Stimulated activated naive B cell treated with anti-CD40 and anti-IgM and Interleukin-4, amounts not matched to agents 10 μg/mL and 1 μg/mL and 100 μg/mL, for 72 hours (primary cell): ENCODE results near the gene GNA15.
A peak's percentile ranks its signal among the peaks of the same experiment; 100 is the strongest.
"Not testable (repeated sequence)": the region's sequence is repeated elsewhere in the genome, so short reads cannot be mapped to it uniquely, and the experiment has no call there.

Experiments used
- ATAC-seq, 2 donors: fragments of 150-1000 bp; cut with Tn5 transposase; replicated peaks; 2 replicates each; pipeline ENCODE4 v1.10.0; 2021; ENCODE audit warnings: moderate library complexity in 1 of 2
- DNase-seq: peaks from one replicate; pipeline ENCODE4 v3.0.0; 2021
- H3K27ac Mint-ChIP-seq: one replicate; pipeline ENCODE4 v1.8.0; 2022; ENCODE audit warnings: mild to moderate bottlenecking, mixed read lengths
- H3K27me3 Mint-ChIP-seq, 2 donors: one replicate each; pipeline ENCODE4 v1.8.0; 2022; ENCODE audit warnings: mixed read lengths in 2 of 2
- H3K36me3 Mint-ChIP-seq, 2 donors: one replicate each; pipeline ENCODE4 v1.8.0; 2022; ENCODE audit warnings: mixed read lengths in 2 of 2, mild to moderate bottlenecking in 1 of 2
- H3K4me1 Mint-ChIP-seq, 2 donors: one replicate each; pipeline ENCODE4 v1.8.0; 2022; ENCODE audit warnings: mixed read lengths in 2 of 2, mild to moderate bottlenecking in 1 of 2
- H3K4me3 Mint-ChIP-seq, 2 donors: one replicate each; pipeline ENCODE4 v1.8.0; 2022; ENCODE audit warnings: mild to moderate bottlenecking in 2 of 2, mixed read lengths in 2 of 2, moderate library complexity in 1 of 2
- H3K9me3 Mint-ChIP-seq, 2 donors: one replicate each; pipeline ENCODE4 v1.8.0; 2022; ENCODE audit warnings: mixed read lengths in 2 of 2, mild to moderate bottlenecking in 1 of 2

GNA15 gene

DNA sequence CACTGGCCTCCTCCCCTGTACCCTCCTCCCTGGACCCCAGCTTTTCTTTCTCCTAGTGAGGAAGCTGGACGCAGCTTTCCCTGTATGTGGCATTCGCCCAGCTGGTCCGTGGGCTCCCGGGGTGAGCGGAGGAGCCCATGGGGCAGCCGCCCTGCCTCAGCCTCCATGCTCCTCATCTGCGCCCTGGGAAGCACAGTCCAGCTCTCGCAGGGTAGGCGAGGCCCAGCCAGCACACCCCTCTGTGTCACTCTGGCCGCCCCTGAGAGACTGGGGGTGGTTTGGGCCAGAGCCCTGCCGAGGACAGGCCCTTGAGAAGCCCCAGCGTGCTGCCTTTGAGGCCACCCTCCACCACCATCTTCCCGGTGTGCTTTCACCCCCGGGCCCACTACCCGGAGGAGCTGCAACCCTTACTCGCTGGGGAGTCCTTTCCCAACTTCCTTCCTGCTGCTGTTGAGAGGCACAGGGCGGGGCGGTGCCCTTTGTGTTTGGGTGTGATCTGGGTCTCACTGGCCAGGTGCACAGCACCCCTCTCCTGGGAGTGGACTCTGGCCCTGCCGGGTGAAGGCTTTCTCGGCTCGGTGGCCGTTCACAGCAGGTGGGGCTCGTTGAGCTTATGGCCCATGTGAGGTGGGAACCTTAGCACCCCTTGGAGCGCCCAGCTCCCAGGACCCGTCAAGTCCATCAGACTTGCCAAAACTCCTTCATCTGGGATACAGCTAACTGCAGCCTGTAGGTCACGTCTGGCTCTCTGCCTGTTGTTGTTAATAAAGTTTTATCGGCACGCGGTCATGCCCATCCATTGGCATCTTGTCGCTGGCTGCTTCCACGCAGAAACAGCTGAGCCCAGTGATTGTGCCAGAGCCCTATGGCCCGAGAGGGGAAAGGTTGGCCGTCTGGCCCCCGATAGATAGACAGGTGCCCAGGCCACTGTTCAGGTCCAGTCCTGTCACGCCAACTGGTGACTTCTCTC is 53.1 kb downstream of the GNA15 start:
- Mint-ChIP-seq H3K4me3 (peak overlapping the region; percentile 96 to 99), H3K27me3 (no peaks in the 10 kb centered on the region), H3K4me1 (peaks cover 40 to 66% of the 10 kb centered on the region in 2 donors), H3K36me3 (peaks cover 32 to 44% of the 10 kb centered on the region in 2 donors), H3K27ac (peak overlapping the region; percentile 85), H3K9me3 (no peaks in the 10 kb centered on the region)
- ATAC-seq = no peak
- DNase-seq = no peak

DNA sequence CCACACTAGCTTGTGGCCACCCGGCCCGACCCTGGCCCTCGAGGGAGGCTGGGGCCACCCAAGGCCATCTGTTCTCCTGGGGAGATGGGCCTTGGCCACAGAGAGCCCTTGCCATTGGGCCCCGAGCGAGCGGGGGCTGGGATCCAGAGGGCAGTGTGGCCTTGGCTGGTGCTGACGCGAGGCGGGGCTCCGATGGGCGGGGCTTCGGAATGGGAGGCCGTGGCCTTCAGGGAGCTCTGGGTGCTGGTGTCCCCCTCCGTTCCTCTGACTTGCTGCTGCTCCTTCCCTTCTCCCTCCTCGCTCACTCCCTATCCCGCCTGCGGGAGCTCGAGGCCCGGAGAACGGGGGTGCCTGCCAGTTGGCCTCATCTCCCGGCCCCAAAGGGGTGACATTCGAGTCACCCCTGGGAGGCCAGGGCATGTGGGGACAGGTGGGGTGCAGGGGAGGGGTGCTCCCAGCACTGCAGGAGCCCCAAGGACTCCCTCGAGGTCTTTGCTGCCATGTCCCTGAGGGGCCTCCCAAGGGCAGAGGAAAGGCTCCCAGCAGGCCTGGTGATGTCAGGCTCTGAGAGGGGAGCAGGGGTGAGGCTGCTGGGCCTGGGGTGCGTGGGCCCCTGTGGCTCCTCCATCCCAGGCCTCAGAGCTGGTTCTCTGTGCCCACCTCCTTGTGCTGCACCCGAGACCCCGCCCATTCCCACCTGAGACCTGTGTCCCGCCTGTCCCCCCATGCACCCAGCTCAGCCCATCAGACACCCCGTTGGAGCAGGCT is 54.1 kb downstream of the GNA15 start:
- Mint-ChIP-seq H3K27ac (no peak overlapping the region), H3K4me1 (peaks cover 31 to 57% of the 10 kb centered on the region in 2 donors), H3K9me3 (no peaks in the 10 kb centered on the region), H3K27me3 (no peaks in the 10 kb centered on the region), H3K36me3 (peaks cover 31 to 49% of the 10 kb centered on the region in 2 donors), H3K4me3 (no peak overlapping the region)
- ATAC-seq (no peak), DNase-seq (no peak)

DNA sequence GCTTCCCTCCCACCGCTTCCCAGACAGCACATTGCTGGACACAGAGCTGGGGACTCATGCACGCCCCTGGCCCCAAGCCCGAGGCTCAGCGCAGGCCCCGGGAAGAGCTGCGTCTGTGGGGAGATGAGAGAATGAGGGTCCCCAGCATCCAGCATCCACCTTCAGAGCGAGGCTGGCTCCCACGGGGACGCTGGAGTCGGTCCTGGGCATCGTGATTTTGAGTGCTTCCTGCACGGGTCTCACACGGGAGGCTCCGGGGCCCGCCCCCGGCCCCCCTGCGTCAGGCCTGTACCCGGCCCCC is 54.6 kb downstream of the GNA15 start:
- Mint-ChIP-seq H3K4me3 (no peak overlapping the region), H3K4me1 (peaks cover 31 to 52% of the 10 kb centered on the region in 2 donors), H3K36me3 (peaks cover 31 to 49% of the 10 kb centered on the region in 2 donors), H3K9me3 (no peaks in the 10 kb centered on the region), H3K27ac (no peak overlapping the region), H3K27me3 (no peaks in the 10 kb centered on the region)
- DNase-seq (no peak), ATAC-seq (no peak)

DNA sequence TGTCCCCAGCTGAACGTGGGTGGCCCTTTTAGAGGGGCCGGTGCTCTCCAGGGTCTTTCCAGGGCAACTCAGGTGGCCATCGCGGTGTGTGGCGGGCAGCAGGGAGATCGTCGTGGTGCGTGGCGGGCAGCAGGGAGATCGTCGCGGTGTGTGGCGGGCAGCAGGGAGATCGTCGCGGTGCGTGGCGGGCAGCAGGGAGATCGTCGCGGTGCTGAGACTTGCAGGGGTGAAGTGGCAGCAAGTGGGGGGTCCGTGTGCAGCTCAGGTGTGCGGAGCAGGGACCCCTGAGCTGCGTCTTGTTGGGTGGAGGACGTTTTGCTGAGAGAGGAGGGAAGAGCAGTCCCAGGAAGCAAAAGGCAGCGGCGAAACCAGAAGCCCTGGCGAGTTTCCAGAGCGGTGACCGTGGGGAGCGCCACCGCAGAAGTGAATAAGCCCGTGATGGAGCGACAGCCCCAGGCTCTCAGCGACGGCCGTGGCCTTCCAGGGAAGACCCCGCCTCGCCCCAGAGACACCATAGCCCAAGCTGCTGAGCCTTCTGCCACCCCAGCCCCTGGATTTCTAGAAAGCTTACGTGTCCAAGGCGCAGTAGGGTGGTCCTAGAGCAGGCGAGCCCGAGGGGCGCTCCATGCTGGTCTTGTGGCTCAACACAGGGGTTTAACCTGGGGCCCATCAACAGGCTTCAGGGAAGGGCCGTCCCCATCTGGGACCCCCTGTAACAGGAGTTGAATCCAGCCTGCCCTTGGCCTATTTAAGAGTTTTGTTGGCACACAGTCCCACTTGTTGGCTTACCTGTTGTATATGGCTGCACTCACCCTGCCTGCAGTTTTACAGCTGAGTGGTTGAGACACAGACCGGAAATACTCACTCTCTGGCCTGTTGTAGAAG is 55.3 kb downstream of the GNA15 start:
- DNase-seq = no peak
- H3K4me1 Mint-ChIP-seq = peaks cover 31 to 52% of the 10 kb centered on the region in 2 donors
- no peak overlapping the region for H3K4me3 Mint-ChIP-seq
- ATAC-seq = no peak
- peaks cover 31 to 49% of the 10 kb centered on the region in 2 donors for H3K36me3 Mint-ChIP-seq
- no peaks in the 10 kb centered on the region for H3K27me3 Mint-ChIP-seq
- H3K9me3 Mint-ChIP-seq = no peaks in the 10 kb centered on the region
- no peak overlapping the region for H3K27ac Mint-ChIP-seq

DNA sequence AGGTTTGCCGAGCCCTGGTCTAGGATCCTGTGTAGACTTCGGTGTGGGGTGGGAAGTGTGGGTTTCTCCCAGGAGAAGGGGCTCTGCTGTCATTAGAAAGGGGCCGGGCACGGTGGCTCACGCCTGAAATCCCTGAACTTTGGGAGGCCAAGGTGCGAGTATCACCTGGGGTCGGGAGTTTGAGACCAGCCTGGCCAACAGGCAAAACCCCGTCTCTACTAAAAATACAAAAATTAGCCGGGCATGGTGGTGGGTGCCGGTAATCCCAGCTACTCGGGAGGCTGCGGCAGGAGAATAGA is 55.9 kb downstream of the GNA15 start:
- H3K4me1 Mint-ChIP-seq = peaks cover 29 to 47% of the 10 kb centered on the region in 2 donors
- ATAC-seq, H3K9me3 Mint-ChIP-seq, H3K4me3 Mint-ChIP-seq, DNase-seq, H3K27me3 Mint-ChIP-seq, H3K27ac Mint-ChIP-seq: not testable (repeated sequence)
- peaks cover 34 to 51% of the 10 kb centered on the region in 2 donors for H3K36me3 Mint-ChIP-seq

DNA sequence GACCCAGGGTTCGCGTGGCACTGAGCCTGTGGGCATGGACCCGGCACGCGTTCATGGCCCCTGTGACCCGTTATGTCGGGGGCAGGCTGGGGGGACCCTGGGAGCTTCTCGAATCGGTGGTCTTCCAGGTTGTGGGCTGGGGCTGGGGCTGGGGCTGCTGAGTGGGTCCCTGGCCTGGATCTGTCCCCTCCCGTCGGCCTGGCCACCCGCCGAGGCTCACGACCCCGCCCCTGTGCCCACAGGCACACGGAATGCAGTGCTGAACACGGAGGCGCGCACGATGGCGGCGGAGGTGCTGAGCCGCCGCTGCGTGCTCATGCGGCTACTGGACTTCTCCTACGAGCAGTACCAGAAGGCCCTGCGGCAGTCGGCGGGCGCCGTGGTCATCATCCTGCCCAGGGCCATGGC is 56.4 kb downstream of the GNA15 start:
- H3K36me3 Mint-ChIP-seq = peaks cover 38 to 47% of the 10 kb centered on the region in 2 donors
- no peaks in the 10 kb centered on the region for H3K9me3 Mint-ChIP-seq
- DNase-seq (no peak), ATAC-seq (no peak)
- no peak overlapping the region for H3K27ac Mint-ChIP-seq
- H3K27me3 Mint-ChIP-seq = no peaks in the 10 kb centered on the region
- peaks cover 24 to 42% of the 10 kb centered on the region in 2 donors for H3K4me1 Mint-ChIP-seq
- no peak overlapping the region for H3K4me3 Mint-ChIP-seq

DNA sequence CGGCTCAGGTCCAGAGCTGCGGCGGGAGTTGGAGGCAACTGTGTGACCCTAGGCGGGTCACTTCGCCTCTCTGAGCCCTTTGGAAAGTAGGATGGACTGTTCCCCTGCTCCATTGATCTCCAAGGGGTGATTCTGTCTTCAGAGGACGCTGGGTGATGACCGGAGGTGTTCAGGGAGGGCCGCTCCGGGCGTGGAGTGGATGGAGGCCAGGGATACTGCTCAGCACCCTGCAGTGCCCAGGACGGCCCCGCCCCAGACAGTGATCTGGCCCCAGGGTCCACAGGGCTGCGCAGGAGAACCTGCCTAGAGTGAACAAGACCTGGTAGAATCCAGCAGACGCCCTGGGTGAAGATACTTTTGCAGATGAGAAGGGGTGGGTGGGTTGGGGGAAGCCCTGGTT is 56.9 kb downstream of the GNA15 start:
- no peak for ATAC-seq
- H3K9me3 Mint-ChIP-seq = no peaks in the 10 kb centered on the region

DNA sequence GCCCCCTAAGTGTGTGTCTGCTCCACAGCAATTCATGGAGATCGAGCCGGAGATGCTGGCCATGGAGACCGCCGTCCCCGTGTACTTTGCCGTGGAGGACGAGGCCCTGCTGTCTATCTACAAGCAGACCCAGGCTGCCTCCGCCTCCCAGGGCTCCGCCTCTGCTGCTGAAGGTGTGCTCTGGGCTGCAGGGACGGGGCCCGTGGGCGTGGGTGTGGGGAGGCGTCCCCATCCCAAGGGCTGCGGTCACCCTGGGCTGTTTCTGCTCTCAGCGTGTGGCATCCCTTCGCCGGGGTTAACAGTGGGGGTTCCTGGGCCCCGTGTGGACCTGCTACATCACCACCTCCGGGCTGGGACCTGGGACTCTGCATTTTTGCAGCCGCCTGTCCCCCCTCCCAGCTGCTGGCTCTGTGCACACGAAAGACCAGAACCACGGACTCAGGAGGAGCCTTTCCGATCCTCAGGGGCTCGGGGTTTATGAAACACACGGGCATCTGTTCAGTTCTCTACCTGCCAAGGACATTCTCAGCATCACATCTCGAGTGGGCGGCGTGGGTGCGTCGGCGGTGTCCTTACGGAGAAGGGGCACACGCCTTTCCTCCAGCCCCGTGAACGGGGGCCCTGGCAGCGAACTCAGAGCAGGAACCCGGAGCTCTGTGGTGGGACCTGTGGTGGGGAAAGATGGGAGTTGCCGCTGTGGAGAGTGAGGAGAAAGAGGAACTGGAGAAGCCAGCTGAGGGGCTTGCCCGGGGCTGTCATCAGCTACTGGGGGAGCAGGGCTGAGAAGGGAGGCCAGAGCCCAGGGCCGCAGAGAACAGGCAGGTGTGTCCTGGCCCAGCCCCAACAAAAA is 57.6 kb downstream of the GNA15 start:
- peaks cover 35 to 42% of the 10 kb centered on the region in 2 donors for H3K36me3 Mint-ChIP-seq
- peak overlapping the region; percentile 85 for H3K27ac Mint-ChIP-seq
- peaks cover 14 to 30% of the 10 kb centered on the region in 2 donors for H3K4me1 Mint-ChIP-seq
- ATAC-seq = peak; percentile 71 to 81
- no peaks in the 10 kb centered on the region for H3K9me3 Mint-ChIP-seq
- H3K27me3 Mint-ChIP-seq = no peaks in the 10 kb centered on the region
- no peak overlapping the region for H3K4me3 Mint-ChIP-seq
- no peak for DNase-seq

More for the DNA sequence above, 56.9 kb downstream of the GNA15 start:
- no peaks in the 10 kb centered on the region for H3K27me3 Mint-ChIP-seq
- H3K36me3 Mint-ChIP-seq = peaks cover 38 to 47% of the 10 kb centered on the region in 2 donors
- peaks cover 21 to 38% of the 10 kb centered on the region in 2 donors for H3K4me1 Mint-ChIP-seq
- no peak overlapping the region for H3K4me3 Mint-ChIP-seq
- no peak overlapping the region for H3K27ac Mint-ChIP-seq
- DNase-seq = no peak

DNA sequence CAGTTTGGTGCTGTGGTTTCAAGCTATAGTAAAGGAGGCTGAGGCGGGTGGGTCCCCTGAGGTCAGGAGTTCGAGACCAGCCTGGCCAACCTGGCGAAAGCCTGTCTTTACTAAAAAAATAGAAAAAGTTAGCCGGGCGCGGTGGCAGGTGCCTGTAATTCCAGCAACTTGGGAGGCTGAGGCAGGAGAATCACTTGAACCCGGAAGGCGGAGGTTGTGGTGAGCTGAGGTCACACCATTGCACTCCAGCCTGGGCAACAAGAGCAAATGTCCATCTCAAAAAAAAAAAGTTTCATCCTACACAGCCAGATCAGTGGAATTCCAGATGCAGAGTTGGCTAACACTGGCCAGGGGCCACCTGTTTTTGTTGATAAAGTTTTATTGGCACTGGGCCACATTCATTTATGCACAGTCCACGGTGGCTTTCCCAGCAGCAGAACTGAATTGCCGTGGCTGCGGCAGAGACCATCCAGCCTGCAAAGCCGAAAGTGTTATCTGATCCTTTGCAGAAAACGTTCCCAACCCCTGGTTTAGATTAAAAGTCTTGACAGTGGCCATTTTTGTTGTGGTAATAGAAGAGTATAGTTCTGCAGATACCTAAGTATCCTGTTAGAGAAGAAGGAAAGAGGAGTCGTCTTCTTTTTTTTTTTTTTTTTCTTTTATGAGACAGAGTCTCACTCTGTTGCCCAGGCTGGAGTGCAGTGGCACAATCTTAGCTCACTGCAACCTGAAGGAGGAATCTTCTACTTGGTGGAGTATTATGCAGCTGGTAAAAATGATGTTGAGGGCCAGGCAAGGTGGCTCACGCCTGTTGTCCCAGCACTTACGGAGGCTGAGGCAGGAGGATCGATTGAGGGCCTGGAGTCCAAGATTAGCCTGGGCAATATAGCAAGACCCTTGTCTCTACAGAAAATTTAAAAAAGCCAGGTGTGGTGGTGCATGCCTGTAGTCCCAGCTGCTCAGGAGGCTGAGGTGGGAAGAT is 58.6 kb downstream of the GNA15 start:
- no peak for DNase-seq

DNA sequence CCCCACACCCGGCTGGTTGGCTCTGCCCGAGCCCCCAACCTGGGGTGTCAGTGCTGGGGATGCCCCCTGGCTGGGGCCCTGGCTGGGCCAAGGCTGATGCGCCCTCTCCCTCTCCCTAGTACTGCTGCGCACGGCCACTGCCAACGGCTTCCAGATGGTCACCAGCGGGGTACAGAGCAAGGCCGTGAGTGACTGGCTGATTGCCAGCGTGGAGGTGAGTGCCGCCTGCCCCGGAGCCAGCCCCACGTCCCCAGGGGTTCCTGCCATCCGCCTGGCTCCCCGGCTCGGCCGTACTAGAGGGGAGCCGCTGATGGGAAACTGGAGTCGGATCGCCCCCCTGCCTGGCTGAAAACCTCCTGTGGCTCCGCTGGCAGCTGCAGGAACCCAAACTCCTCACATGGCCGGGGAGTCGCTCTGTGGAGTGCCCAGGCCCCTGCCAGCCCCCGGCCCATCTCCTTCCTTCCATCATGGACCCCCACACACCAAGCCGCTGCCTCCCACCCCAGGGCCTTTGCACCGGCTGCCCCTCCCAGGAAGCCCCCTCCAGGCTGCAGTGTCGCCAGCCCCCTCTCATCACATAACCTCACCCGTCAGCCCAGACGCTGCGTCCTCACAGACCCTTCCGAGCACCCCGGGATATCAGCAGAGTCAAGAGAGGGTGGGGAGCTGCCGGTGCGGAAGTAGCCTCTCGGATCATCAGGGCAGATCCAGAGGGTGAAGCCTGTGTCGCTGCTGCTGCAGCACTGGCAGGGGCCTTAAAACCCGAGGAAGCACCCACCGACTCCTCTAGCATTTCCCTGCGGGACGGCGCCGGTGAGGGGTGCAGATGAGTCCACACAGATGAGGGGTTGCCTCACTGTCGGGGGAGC is 60.5 kb downstream of the GNA15 start:
- H3K4me1 Mint-ChIP-seq = peaks cover 5 to 13% of the 10 kb centered on the region in 2 donors
- peaks cover 28 to 36% of the 10 kb centered on the region in 2 donors for H3K36me3 Mint-ChIP-seq
- H3K27me3 Mint-ChIP-seq = no peaks in the 10 kb centered on the region
- H3K27ac Mint-ChIP-seq = no peak overlapping the region
- H3K9me3 Mint-ChIP-seq = no peaks in the 10 kb centered on the region
- ATAC-seq (no peak), DNase-seq (no peak)
- H3K4me3 Mint-ChIP-seq = no peak overlapping the region

More for the DNA sequence above, 58.6 kb downstream of the GNA15 start:
- Mint-ChIP-seq H3K4me3 (no peak overlapping the region), H3K36me3 (peaks cover 26 to 33% of the 10 kb centered on the region in 2 donors), H3K9me3 (no peaks in the 10 kb centered on the region), H3K27ac (no peak overlapping the region), H3K4me1 (peaks cover 9 to 21% of the 10 kb centered on the region in 2 donors), H3K27me3 (no peaks in the 10 kb centered on the region)
- no peak for ATAC-seq

DNA sequence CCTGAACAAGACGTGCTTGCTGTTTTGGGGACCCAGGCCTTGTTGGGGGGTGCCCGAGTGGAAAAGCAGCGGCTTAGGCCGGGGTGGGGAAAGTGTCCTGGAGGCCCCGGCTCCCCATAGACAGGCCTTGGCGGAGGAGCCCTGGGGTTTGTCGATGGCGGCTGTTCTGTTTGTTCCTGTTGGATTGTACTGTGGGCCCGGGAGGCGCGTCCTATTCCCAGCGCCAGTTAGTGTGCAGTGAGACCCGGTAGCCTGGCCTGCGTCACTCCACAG is 61.0 kb downstream of the GNA15 start:
- no peaks in the 10 kb centered on the region for H3K9me3 Mint-ChIP-seq
- ATAC-seq (no peak), DNase-seq (no peak)
- H3K27ac Mint-ChIP-seq = no peak overlapping the region
- H3K4me1 Mint-ChIP-seq = peaks cover 5 to 13% of the 10 kb centered on the region in 2 donors
- peaks cover 29 to 37% of the 10 kb centered on the region in 2 donors for H3K36me3 Mint-ChIP-seq
- no peak overlapping the region for H3K4me3 Mint-ChIP-seq
- no peaks in the 10 kb centered on the region for H3K27me3 Mint-ChIP-seq
